ENCODE results near the gene ZNRD2. TPM values are rescaled to one million over a fixed set of nuclear protein-coding genes. Genes with fewer than 3 reads are reported as not detected.

The ZNRD2 gene
- polyA plus RNA-seq, 1 donor: 53.9 TPM

- DNase-seq (ENCODE audit: low read depth): no peak
Observed at GRCh38 chr11:65538232-65538914, 31.9 kb upstream of the ZNRD2 start.

- no peak for DNase-seq (ENCODE audit: low read depth)
Observed at GRCh38 chr11:65538915-65539743, 31.1 kb upstream of the ZNRD2 start.

- DNase-seq (ENCODE audit: low read depth): no peak
Observed at GRCh38 chr11:65539744-65540289, 30.5 kb upstream of the ZNRD2 start.

GRCh38 chr11:65540290-65541092 is 29.8 kb upstream of the ZNRD2 start:
- DNase-seq (ENCODE audit: low read depth): no peak

- DNase-seq (ENCODE audit: low read depth): no peak
Observed at GRCh38 chr11:65541093-65541982, 28.9 kb upstream of the ZNRD2 start.

GRCh38 chr11:65542738-65543390 is 27.4 kb upstream of the ZNRD2 start:
- DNase-seq (ENCODE audit: low read depth): no peak

- DNase-seq (ENCODE audit: low read depth): no peak
Observed at GRCh38 chr11:65545853-65546216, 24.4 kb upstream of the ZNRD2 start.

GRCh38 chr11:65546217-65546958 is 23.9 kb upstream of the ZNRD2 start:
- DNase-seq (ENCODE audit: low read depth): no peak

GRCh38 chr11:65547446-65548125 is 22.7 kb upstream of the ZNRD2 start:
- DNase-seq (ENCODE audit: low read depth): no peak

GRCh38 chr11:65548395-65548794 is 21.9 kb upstream of the ZNRD2 start:
- no peak for DNase-seq (ENCODE audit: low read depth)

GRCh38 chr11:65549096-65549495 is 21.2 kb upstream of the ZNRD2 start:
- DNase-seq (ENCODE audit: low read depth): no peak

GRCh38 chr11:65551572-65552387 is 18.5 kb upstream of the ZNRD2 start:
- no peak for DNase-seq (ENCODE audit: low read depth)

GRCh38 chr11:65552388-65552951 is 17.8 kb upstream of the ZNRD2 start:
- no peak for DNase-seq (ENCODE audit: low read depth)

- DNase-seq (ENCODE audit: low read depth): no peak
Observed at GRCh38 chr11:65553301-65554001, 16.8 kb upstream of the ZNRD2 start.

GRCh38 chr11:65554057-65554818 is 16.0 kb upstream of the ZNRD2 start:
- DNase-seq (ENCODE audit: low read depth): no peak

GRCh38 chr11:65554842-65555430 is 15.3 kb upstream of the ZNRD2 start:
- DNase-seq (ENCODE audit: low read depth): no peak

All from forelimb muscle (tissue), 1 donor.